Tibial artery (tissue), 4 donors: Measurements from ENCODE around the gene PAXX.

ENCODE experiments used
- DNase-seq, 2 donors: peaks; one replicate each; pipeline ENCODE4 v3.0.0-alpha.2; 2019
- H3K27ac ChIP-seq, 2 donors: fragments of 200-600 bp; sonication (generic) in 1 of 2; 1 replicate in 1 of 2; 2 replicates in 1 of 2; pipeline ENCODE4 v1.5.1; 2018 to 2019; ENCODE audit warnings: mild to moderate bottlenecking in 1 of 2
- H3K27me3 ChIP-seq, 2 donors: fragments of 200-600 bp; sonication (generic) in 1 of 2; one replicate each; pipeline versions ENCODE4 v1.5.1 to v1.6.0; 2016 to 2019
- H3K36me3 ChIP-seq, 3 donors: fragments of 200-600 bp; sonication (generic) in 2 of 3; one replicate each; pipeline ENCODE4 v1.5.1; 2016 to 2019; ENCODE audit warnings: mild to moderate bottlenecking in 2 of 3
- H3K4me1 ChIP-seq, 4 donors: fragments of 200-600 bp; sonication (generic) in 2 of 4; 1 replicate in 3 of 4; 2 replicates in 1 of 4; pipeline ENCODE4 v1.5.1; 2016 to 2019
- H3K4me3 ChIP-seq, 2 donors: fragments of 200-600 bp; sonication (generic) in 1 of 2; 1 replicate in 1 of 2; 2 replicates in 1 of 2; pipeline ENCODE4 v1.5.1; 2018 to 2019; ENCODE audit warnings: mild to moderate bottlenecking in 2 of 2
- H3K9me3 ChIP-seq, 3 donors: fragments of 200-600 bp; sonication (generic) in 1 of 3; one replicate each; pipeline ENCODE4 v1.5.1; 2016 to 2019
- CTCF ChIP-seq, 2 experiments: fragments of 200-600 bp in 1 of 2; fragments of 450-650 bp in 1 of 2; IDR thresholded peaks; one replicate each; pipeline ENCODE4 v1.5.1; 2017 to 2019; ENCODE audit warnings: antibody characterized with exemption in 2 of 2, mild to moderate bottlenecking in 1 of 2, moderate library complexity in 1 of 2
- intact Hi-C: fragments of 100-400 bp; cut with DNase I; formaldehyde crosslinking; loops from one replicate; pipeline ENCODE4 v1.15.0; 2023; ENCODE audit warnings: low total_unique reads

The PAXX gene

GRCh38 chr9:136954270-136955083, 37.7 kb upstream of the PAXX start:
- no peak for TF ChIP-seq CTCF (IDR thresholded peaks at IDR 0.05)
- Histone ChIP-seq H3K36me3 (no peaks in the 10 kb centered on the region), H3K27me3 (no peaks in the 10 kb centered on the region), H3K4me3 (no peak overlapping the region), H3K27ac (no peak overlapping the region), H3K4me1 (peaks cover 0 to 10% (median 9%) of the 10 kb centered on the region in 4 donors), H3K9me3 (no peaks in the 10 kb centered on the region)
- intact Hi-C loops, result loop anchor here (5.0 kb wide), 2 partner anchors 33 to 73 kb away; partner anchors contain the start of gene ABCA2
- no peak for DNase-seq

GRCh38 chr9:136955202-136955942, 36.9 kb upstream of the PAXX start:
- no peak for DNase-seq
- Histone ChIP-seq H3K27ac (no peak overlapping the region), H3K27me3 (no peaks in the 10 kb centered on the region), H3K4me1 (peaks cover 0 to 7% (median 5%) of the 10 kb centered on the region in 4 donors), H3K4me3 (no peak overlapping the region), H3K9me3 (no peaks in the 10 kb centered on the region), H3K36me3 (no peaks in the 10 kb centered on the region)
- TF ChIP-seq CTCF (IDR thresholded peaks at IDR 0.05), result no peak
- intact Hi-C loops, result no loop called here

GRCh38 chr9:136955943-136956335, 36.3 kb upstream of the PAXX start:
- Histone ChIP-seq H3K36me3 (no peaks in the 10 kb centered on the region), H3K4me3 (no peak overlapping the region), H3K4me1 (peaks cover 0 to 5% (median 2%) of the 10 kb centered on the region in 4 donors), H3K27me3 (no peaks in the 10 kb centered on the region), H3K9me3 (no peaks in the 10 kb centered on the region), H3K27ac (no peak overlapping the region)
- TF ChIP-seq CTCF (IDR thresholded peaks at IDR 0.05), result no peak
- no peak for DNase-seq
- intact Hi-C loops, result no loop called here

- H3K9me3 ChIP-seq, result no peaks in the 10 kb centered on the region
- no peaks in the 10 kb centered on the region for H3K36me3 ChIP-seq
- H3K27me3 ChIP-seq, result no peaks in the 10 kb centered on the region
- TF ChIP-seq CTCF (IDR thresholded peaks at IDR 0.05), result no peak
- no peak overlapping the region for H3K4me3 ChIP-seq
- peaks cover 0 to 10% (median 8%) of the 10 kb centered on the region in 4 donors for H3K4me1 ChIP-seq
- no peak overlapping the region for H3K27ac ChIP-seq
- intact Hi-C loops, result no loop called here
- DNase-seq, result no peak
Measured at GRCh38 chr9:136956604-136957003, 35.6 kb upstream of the PAXX start.

GRCh38 chr9:136957461-136957860, 34.8 kb upstream of the PAXX start:
- no peak for TF ChIP-seq CTCF (IDR thresholded peaks at IDR 0.05)
- no peak overlapping the region for H3K27ac ChIP-seq
- no peaks in the 10 kb centered on the region for H3K9me3 ChIP-seq
- no peaks in the 10 kb centered on the region for H3K27me3 ChIP-seq
- no peak for DNase-seq
- H3K4me3 ChIP-seq, result no peak overlapping the region
- peaks cover 0 to 13% (median 10%) of the 10 kb centered on the region in 4 donors for H3K4me1 ChIP-seq
- intact Hi-C loops, result no loop called here
- no peaks in the 10 kb centered on the region for H3K36me3 ChIP-seq
